ENCODE data around the gene CAPN1. TPM values are rescaled to one million over a fixed set of nuclear protein-coding genes. Genes with fewer than 3 reads are reported as not detected.

CAPN1 gene
- total RNA-seq, 1 experiment from 2014 or later = 175 TPM

DNA sequence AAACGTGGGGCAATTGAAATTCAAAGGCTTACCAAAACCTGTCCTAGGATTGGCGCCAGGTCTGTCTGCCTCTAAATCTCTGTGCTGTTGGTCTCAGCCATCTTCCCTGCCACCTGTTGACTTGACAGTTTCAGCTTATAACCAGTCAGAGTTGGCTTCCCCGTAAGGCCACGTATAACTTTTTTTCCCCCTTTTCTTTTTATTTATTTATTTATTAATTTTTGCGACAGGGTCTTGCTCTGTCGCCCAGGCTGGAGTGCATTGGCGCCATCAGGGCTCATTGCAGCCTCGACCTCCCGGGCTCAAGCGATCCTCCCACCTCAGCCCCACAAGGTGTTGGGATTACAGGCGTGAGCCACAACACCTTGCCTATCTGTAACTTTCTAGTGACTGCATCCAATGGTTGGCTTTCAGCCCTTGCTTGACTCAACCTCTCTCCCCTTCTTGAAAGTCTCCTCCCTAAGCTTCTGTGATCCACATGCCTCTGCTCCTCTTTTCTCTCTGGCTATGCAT lies 46.0 kb upstream of the CAPN1 start:
- Histone ChIP-seq H3K4me1 (ENCODE audit: insufficient read depth, low read length) (no peaks in the 10 kb centered on the region), H3K4ac (ENCODE audit: low read depth, low read length) (no peak overlapping the region), H3K14ac (ENCODE audit: insufficient read depth, low read length) (no peak overlapping the region), H3K23me2 (ENCODE audit: insufficient read length, low read depth, low read length, poor library complexity, severe bottlenecking) (peaks cover 14% of the 10 kb centered on the region), H2AK5ac (ENCODE audit: insufficient read length, low read length) (no peak overlapping the region), H4K20me1 (ENCODE audit: control insufficient read depth, insufficient read depth, insufficient read length) (no peaks in the 10 kb centered on the region), H4K8ac (replicated peaks; ENCODE audit: insufficient read length, low read depth, low read length) (no peak overlapping the region), H3K79me2 (ENCODE audit: insufficient read depth, low read length) (no peaks in the 10 kb centered on the region), H3K4me2 (ENCODE audit: insufficient read depth, insufficient read length, low read length) (peak overlapping the region; percentile 58), H3K9ac (ENCODE audit: extremely low read depth, insufficient read length, low read length) (peak overlapping the region; percentile 69), H2BK15ac (ENCODE audit: low read depth, low read length) (no peak overlapping the region), H2AFZ (ENCODE audit: low read length) (no peak overlapping the region), H2BK5ac (ENCODE audit: insufficient read length, low read length) (peak overlapping the region; percentile 3), H4K5ac (ENCODE audit: insufficient read length, low read depth, low read length) (no peak overlapping the region), H3K56ac (ENCODE audit: insufficient read length, low read depth, low read length) (no peak overlapping the region), H3T11ph (ENCODE audit: low read length) (no peak overlapping the region), H3K27ac (ENCODE audit: insufficient read length, low read depth, low read length) (peak overlapping the region; percentile 3), H3K18ac (ENCODE audit: insufficient read length, low read depth, low read length) (no peak overlapping the region), H3K23ac (ENCODE audit: insufficient read length, low read depth, low read length) (no peak overlapping the region), H3K79me1 (ENCODE audit: insufficient read depth, low read depth, low read length, poor library complexity, severe bottlenecking) (no peaks in the 10 kb centered on the region), H2BK120ac (ENCODE audit: low read depth, low read length, poor library complexity, severe bottlenecking) (no peak overlapping the region), H2BK12ac (ENCODE audit: insufficient read length, low read depth, low read length) (no peak overlapping the region), H4K91ac (ENCODE audit: insufficient read length, low read depth, low read length) (no peak overlapping the region), H3K27me3 (ENCODE audit: insufficient read depth, low read length) (no peaks in the 10 kb centered on the region), H3K9me3 (ENCODE audit: control insufficient read depth, low read depth, low read length) (no peaks in the 10 kb centered on the region), H2BK20ac (ENCODE audit: low read depth, low read length, poor library complexity, severe bottlenecking) (no peak overlapping the region)
- WGBS (ENCODE audit: extremely low coverage, insufficient read length, low lambda C conversion rate) = no CpG with 5 or more reads among the region's 11 CpGs
- TF ChIP-seq, protein P1, sequence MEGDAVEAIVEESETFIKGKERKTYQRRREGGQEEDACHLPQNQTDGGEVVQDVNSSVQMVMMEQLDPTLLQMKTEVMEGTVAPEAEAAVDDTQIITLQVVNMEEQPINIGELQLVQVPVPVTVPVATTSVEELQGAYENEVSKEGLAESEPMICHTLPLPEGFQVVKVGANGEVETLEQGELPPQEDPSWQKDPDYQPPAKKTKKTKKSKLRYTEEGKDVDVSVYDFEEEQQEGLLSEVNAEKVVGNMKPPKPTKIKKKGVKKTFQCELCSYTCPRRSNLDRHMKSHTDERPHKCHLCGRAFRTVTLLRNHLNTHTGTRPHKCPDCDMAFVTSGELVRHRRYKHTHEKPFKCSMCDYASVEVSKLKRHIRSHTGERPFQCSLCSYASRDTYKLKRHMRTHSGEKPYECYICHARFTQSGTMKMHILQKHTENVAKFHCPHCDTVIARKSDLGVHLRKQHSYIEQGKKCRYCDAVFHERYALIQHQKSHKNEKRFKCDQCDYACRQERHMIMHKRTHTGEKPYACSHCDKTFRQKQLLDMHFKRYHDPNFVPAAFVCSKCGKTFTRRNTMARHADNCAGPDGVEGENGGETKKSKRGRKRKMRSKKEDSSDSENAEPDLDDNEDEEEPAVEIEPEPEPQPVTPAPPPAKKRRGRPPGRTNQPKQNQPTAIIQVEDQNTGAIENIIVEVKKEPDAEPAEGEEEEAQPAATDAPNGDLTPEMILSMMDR (conservative IDR thresholded peaks at IDR 0.05) = no peak
- no peak for DNase-seq
- H3K9me3 Mint-ChIP-seq = no peaks in the 10 kb centered on the region; a peak in 1 of 5 replicates
- H3K4me3 Mint-ChIP-seq = peak overlapping the region; percentile 93 to 95
- H3K36me3 Mint-ChIP-seq (ENCODE audit: insufficient read depth in 1 of 3, low read depth in 3 of 3) = peaks cover 5 to 25% (median 22%) of the 10 kb centered on the region in 3 experiments; a peak in 5 of 7 replicates
- peaks cover 10% of the 10 kb centered on the region for H3K27me3 Mint-ChIP-seq (ENCODE audit: low read depth)
- peaks cover 19 to 23% of the 10 kb centered on the region in 2 experiments for H3K4me1 Mint-ChIP-seq
- peak overlapping the region; percentile 95 to 100 (median 98); a peak in 6 of 7 replicates for H3K27ac Mint-ChIP-seq

All from H9 (cell line).